GM18499 (cell line): ENCODE measurements around the gene PODN.

Source experiments
- ATAC-seq: cut with Tn5 transposase; IDR thresholded peaks from one replicate; pipeline ENCODE4 v1.9.1; 2021; ENCODE audit warnings: moderate number of reproducible peaks; ENCODE audit not compliant: insufficient read depth, unreplicated experiment

Gene PODN

GRCh38 chr1:53111693-53112092 lies 49.7 kb downstream of the PODN start:
- no peak for ATAC-seq

DNA sequence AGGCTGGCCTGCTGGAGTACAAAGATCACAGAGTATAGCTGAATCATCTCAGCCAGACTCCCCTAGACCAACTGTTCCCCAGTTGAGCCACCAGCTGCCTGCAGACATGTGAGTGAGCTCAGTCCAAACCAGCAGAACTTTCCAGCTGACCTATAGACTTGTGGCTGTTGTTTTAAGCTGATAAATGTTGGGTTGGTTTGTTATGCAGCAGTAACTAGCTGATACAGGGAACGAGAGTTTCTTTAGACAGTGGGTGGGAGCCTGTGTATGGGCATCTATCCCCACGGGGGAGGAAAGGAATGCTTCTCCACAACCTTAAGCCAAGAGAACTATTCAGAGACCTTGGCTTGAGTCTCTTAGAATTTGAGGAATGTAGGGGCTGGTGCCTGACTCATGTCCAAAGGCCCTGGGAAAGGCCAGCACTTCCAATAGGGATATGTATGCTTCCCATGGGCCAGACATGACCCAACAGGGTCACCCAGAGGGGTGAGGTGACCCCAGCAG lies 50.3 kb downstream of the PODN start:
- no peak for ATAC-seq

- no peak for ATAC-seq
These were observed 50.8 kb downstream of the PODN start for GRCh38 chr1:53112861-53113260.

DNA sequence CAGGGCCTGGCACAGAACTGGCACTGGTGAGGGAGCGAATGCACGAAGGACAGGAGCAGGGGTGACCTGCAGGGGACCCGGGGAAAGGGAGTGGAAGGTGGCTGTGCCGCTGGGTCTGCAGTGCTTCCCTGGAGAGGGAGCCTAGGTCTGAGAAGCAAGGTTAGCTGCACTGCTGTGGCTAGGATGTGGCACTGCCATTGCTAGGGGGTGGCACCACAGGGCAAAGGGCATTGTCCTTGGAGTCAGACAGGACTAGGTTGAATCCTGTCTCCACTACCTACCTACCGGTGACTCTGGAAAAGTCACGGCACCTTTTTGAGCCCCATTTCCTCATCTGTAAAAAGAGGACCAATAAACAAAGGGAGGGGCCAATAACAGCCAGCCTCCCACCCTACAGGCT lies 52.1 kb downstream of the PODN start:
- ATAC-seq: no peak

GRCh38 chr1:53114581-53115400 lies 52.8 kb downstream of the PODN start:
- no peak for ATAC-seq

DNA sequence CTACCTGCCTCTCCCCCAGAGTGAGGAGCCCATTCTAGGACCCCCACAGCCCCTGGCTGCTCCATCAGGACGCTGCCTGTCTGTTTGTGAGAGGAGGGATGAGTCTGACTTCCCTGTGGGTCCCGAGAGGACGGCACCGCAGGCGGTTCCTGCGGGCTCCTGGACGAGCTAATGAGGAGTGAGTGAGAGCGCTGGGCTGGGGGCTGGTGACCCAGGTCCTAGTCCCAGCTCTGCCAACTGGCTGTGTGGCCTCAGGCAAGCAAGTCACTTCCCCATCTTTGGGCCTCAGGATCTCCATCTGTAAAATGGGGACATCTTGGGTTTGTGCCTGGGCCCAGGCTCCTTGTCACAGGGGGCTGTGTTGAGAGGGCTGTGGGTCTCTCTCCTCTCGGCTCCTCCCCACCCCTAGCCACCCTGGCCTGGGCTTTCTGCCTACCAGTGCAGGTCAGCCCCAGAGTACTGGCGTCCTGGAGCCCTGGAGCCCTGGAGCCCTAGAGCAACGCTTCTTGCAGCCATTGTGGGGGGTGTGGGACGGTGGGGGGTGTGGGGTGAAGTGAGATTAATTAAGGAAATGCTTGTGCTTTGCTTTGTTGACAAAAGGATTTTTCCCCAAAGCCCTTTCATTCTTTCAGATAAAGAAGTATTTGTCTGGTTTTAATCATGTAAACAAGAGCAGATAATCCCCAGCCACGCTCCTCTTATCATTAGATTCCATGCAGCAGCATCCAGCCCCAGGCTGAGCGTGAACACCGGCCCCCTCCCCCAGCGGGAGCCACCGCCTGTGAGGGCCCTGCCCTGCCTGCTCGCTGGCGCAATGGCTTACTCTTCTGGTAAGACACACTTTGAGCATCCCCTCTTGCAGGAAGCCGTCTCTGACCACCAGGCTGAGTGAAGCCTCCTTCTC lies 53.6 kb downstream of the PODN start:
- ATAC-seq: no peak

GRCh38 chr1:53116307-53116810 lies 54.3 kb downstream of the PODN start:
- no peak for ATAC-seq

DNA sequence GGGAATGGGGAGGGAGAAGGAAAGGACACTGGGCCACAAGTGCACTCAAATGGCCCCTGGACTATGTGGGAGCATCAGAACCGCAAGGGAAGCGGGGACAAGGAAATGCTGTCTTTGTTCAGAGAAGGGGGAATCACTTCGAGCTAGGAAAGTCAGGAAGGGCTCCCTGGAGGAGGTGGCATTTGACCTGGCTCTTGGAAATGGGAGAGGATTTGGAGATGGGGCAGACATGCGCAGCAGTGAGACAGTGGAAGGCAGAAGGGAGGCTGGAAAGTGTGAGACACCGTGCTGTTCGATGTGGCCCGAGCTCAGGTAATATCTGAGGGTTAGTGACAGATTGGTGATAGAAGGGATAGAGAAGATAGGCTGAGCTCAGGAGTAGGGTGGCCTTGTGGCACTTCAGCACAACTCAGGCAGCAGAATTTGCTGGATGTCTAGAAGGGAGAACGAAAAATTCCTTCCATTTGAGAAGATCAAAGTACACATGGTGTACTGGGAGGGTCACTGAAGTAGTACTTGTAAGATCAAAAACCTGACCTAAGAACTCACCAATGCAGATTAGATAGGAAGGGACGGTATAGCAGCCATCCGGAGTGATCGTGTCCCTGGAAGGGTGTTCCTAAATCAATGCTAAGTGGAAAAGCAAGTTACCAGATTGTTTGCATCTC lies 55.1 kb downstream of the PODN start:
- no peak for ATAC-seq

- ATAC-seq: no peak
These were observed 55.8 kb downstream of the PODN start for GRCh38 chr1:53117836-53118235.

- ATAC-seq: no peak
These were observed 58.6 kb downstream of the PODN start for GRCh38 chr1:53120659-53121058.

DNA sequence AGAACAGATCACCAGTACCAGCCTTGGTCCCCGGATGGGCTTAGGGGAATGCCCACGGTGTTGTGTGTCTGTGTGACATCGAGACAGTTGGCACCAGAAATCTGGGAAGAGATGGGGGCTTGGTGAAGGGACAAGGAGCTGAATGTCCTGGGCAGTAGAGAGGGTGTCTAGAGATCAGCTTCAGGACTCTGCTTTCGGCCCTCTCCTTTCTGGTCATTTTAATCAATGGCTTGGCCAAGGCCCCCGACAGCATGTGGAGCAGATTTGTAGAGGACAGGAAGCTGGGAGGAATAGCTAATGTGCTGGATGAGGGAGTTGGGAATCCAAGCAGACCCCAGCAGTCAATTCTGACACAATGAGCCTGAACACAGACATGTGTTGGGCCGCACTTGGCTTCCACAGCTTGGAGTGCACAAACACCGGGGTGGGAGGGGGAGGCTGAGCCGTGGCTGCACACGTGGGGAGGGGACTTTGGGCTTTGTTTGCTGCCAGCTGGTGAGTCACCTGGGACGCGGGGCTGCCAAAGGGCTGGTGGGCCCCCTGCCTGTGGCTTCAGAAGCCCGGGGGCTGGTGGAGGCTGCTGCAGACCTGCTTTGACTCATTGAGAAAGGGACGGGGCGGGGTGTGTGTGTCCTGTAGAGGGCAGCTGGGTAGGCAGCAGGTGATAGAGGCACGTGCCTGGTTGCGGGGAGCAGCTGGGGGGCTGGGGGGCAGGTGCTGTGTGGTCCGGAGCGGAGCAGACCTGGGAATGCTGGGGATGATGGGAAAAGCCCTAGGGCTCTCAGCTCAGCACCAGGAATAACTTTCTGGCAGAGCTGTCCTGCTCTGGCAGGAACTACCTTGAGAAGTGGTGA lies 59.5 kb downstream of the PODN start:
- ATAC-seq: no peak

DNA sequence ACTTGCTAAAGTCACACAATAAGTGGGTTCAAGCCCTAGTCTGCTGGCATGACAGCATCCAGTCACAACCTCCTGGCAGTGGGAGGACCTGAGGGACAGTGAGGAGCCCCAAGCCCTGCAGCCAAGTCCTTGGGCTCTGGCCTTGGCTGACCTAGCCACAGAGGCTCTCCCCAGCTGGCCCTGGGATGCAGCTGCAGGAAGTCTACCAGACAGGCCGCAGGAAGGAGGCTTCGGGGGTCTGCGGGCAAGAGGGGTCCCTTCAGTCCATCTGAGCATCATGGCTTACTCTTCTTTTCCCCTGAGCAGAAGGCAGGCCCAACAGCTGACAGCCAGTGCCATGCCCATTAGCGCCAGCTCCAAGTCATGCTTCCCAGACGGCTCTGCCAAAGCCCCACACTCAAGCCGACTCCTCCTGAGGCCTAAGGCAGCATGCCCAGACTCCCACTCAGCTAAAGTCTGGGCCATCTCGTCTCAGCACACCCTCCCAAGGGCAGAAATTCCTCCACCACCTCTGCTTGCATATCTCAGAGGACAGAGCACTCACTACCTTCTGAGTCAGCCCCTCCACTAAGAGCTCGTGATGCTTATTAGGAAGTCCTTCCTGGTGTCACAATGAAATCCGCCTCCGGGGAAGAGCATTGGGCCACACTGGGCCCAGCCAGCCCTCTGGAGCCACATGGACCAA lies 60.3 kb downstream of the PODN start:
- ATAC-seq: no peak

DNA sequence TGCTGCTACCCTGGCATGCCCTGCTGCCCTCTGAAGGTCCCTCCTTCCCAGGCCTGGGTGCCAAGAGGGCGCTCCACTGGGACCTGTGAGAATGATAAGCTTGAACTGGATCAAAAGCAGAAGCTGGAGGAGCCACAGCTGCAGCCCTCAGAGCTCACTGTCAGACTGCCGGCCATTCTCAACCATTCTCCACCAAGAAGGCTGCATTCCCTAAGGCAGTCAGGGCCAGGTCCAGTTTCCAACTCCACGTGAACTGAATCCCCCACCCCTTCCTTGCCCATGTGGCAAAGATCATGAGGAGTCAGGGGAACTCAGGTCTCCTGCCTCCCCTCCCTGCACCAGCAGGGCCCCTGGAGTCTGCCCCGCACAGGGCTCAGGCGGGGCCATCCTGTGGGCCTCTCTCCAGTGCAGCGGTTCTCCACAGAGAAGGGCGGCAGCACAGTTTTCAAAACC lies 61.0 kb downstream of the PODN start:
- ATAC-seq: no peak

DNA sequence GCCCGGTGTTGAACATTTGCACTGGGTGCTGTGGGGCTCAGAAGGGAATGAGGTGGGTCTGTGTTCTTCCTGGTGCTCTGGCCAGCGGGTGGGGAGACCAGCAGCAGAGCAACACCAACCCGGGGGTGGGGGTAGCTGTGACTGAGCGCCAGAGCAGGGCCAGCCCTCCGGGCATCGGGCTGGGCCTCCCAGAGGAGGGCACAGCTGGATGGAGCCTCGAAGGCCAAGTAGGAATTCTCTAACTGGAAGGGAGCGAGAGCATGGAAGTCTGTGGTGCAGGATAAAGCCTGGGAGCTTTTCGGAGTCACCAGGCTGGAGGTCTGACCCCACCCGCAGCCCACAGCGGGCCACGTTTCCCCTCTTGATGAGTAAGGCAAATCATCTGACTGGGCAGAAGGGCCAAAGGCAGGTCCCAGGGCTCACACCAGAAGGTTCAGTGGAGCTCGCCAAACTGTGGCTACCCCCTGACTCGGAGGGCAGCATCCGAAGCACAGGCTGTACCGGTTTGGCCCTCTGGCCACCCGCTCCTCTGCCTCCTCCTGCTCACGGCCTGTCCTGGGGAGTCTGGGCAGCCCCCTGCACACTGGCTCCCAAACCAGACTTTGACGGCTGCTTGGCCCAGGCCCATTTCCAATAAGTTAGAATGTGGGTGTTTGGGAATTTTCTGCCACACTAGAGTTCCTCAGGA lies 61.6 kb downstream of the PODN start:
- no peak for ATAC-seq

- no peak for ATAC-seq
These were observed 63.1 kb downstream of the PODN start for GRCh38 chr1:53125122-53125521.

- no peak for ATAC-seq
These were observed 63.8 kb downstream of the PODN start for GRCh38 chr1:53125623-53126360.

- ATAC-seq: no peak
These were observed 64.5 kb downstream of the PODN start for GRCh38 chr1:53126495-53126894.

- no peak for ATAC-seq
These were observed 65.5 kb downstream of the PODN start for GRCh38 chr1:53127546-53127945.
